H1 (cell line): ENCODE data around the gene ADAMTSL2. TPM values are rescaled to one million over a fixed set of nuclear protein-coding genes. Genes with fewer than 3 reads are reported as not detected.

Experiments used
- CTCF ChIA-PET: fragments of 300-600 bp; sonication (Branson Sonifier 250); formaldehyde crosslinking; loops from one replicate; lab custom pipeline; 2021; ENCODE audit not compliant: partially characterized antibody; lab: Charles Lee
- POLR2A ChIA-PET: fragments of 300-600 bp; sonication (Branson Sonifier 250); formaldehyde crosslinking; loops from one replicate; lab custom pipeline; 2021; ENCODE audit warnings: inconsistent platforms; ENCODE audit not compliant: partially characterized antibody; lab: Charles Lee
- DNase-seq, 2 experiments: peaks; one replicate each; pipeline versions ENCODE4 v3.0.0 to v3.0.0-alpha.2; 2010 to 2022; ENCODE audit warnings: low spot score in 2 of 2, low read depth in 1 of 2, mixed read lengths in 1 of 2
- FAIRE-seq: peaks from 2 replicates; lab custom pipeline; 2011; peaks lifted over from hg19 to GRCh38; lab: Jason Lieb, UNC
- H2AFZ ChIP-seq: 2 replicates; pipeline ENCODE4 v1.8.1; 2012; ENCODE audit warnings: low read length, inconsistent platforms
- H2AK5ac ChIP-seq: 2 replicates; pipeline ENCODE4 v1.6.1; 2013; ENCODE audit warnings: low read depth, low read length
- H2BK120ac ChIP-seq: replicated peaks from 2 replicates; pipeline ENCODE3; 2013; ENCODE audit warnings: low read depth, low read length, inconsistent platforms
- H2BK12ac ChIP-seq: 2 replicates; pipeline ENCODE4 v1.6.1; 2013; ENCODE audit warnings: low read depth, low read length
- H2BK15ac ChIP-seq: 2 replicates; pipeline ENCODE4 v1.6.1; 2013; ENCODE audit warnings: low read length
- H2BK20ac ChIP-seq: 2 replicates; pipeline ENCODE4 v1.6.1; 2013; ENCODE audit warnings: low read length
- H2BK5ac ChIP-seq: 2 replicates; pipeline ENCODE4 v1.6.1; 2013; ENCODE audit warnings: low read depth, low read length
- H3K14ac ChIP-seq: 2 replicates; pipeline ENCODE4 v1.6.1; 2013; ENCODE audit warnings: inconsistent platforms; ENCODE audit not compliant: insufficient read length
- H3K18ac ChIP-seq: 2 replicates; pipeline ENCODE4 v1.6.1; 2013; ENCODE audit warnings: low read length; ENCODE audit errors: extremely low read depth
- H3K23ac ChIP-seq: 2 replicates; pipeline ENCODE4 v1.6.1; 2013; ENCODE audit warnings: inconsistent platforms; ENCODE audit not compliant: insufficient read length
- H3K23me2 ChIP-seq: 2 replicates; pipeline ENCODE4 v1.6.1; 2013; ENCODE audit warnings: low read depth, low read length
- H3K27ac ChIP-seq: 2 replicates; pipeline ENCODE4 v1.6.1; 2011; ENCODE audit warnings: low read depth, low read length, inconsistent platforms
- H3K27me3 ChIP-seq, 4 experiments: replicated peaks in 1 of 4; 1 replicate in 1 of 4; 2 replicates in 3 of 4; pipeline versions ENCODE4 v1.6.1 to v1.8.1; 2011 to 2013; ENCODE audit warnings: low read length in 3 of 4, mild to moderate bottlenecking in 3 of 4, inconsistent platforms in 2 of 4, mixed read lengths in 2 of 4, moderate library complexity in 1 of 4; ENCODE audit not compliant: control insufficient read depth in 3 of 4, insufficient read depth in 3 of 4; ENCODE audit errors: extremely low read depth in 1 of 4
- H3K36me3 ChIP-seq, 4 experiments: 2 replicates each; pipeline versions ENCODE4 v1.6.1 to v1.8.1; 2011 to 2013; ENCODE audit warnings: mild to moderate bottlenecking in 4 of 4, low read length in 3 of 4, moderate library complexity in 2 of 4, control low read depth in 1 of 4, inconsistent platforms in 1 of 4; ENCODE audit not compliant: insufficient read depth in 4 of 4, control insufficient read depth in 2 of 4
- H3K4ac ChIP-seq: replicated peaks from 2 replicates; pipeline ENCODE3; 2013; ENCODE audit warnings: low read length, low read depth, mixed read lengths, inconsistent platforms; ENCODE audit not compliant: insufficient read length
- H3K4me1 ChIP-seq, 4 experiments: replicated peaks in 1 of 4; 1 replicate in 1 of 4; 2 replicates in 3 of 4; pipeline versions ENCODE4 v1.6.1 to v1.8.1; 2011 to 2013; ENCODE audit warnings: low read length in 3 of 4, inconsistent platforms in 2 of 4, mixed read lengths in 1 of 4; ENCODE audit not compliant: insufficient read depth in 4 of 4, control insufficient read depth in 3 of 4
- H3K4me2 ChIP-seq, 2 experiments: 2 replicates each; pipeline versions ENCODE4 v1.6.1 to v1.8.1; 2011 to 2013; ENCODE audit warnings: low read depth in 2 of 2, low read length in 2 of 2, control low read depth in 1 of 2, inconsistent platforms in 1 of 2, mild to moderate bottlenecking in 1 of 2; ENCODE audit not compliant: insufficient read depth in 1 of 2
- H3K4me3 ChIP-seq, 4 experiments: fragments of 200-600, 300-600 bp in 1 of 4; sonication (generic), shearing (Covaris generic), sonication (Bioruptor Twin) in 1 of 4; 2 replicates each; pipeline versions ENCODE4 v1.5.1 to v1.8.1; 2011 to 2016; ENCODE audit warnings: low read length in 4 of 4, low read depth in 3 of 4, control low read depth in 2 of 4, inconsistent platforms in 2 of 4, mild to moderate bottlenecking in 2 of 4, mixed read lengths in 1 of 4, moderate library complexity in 1 of 4; ENCODE audit not compliant: insufficient read depth in 2 of 4; ENCODE audit errors: extremely low read depth in 1 of 4
- H3K56ac ChIP-seq: replicated peaks from 2 replicates; pipeline ENCODE3; 2013; ENCODE audit warnings: low read depth, mild to moderate bottlenecking, mixed read lengths, low read length, inconsistent platforms; ENCODE audit not compliant: insufficient read length
- H3K79me1 ChIP-seq: 2 replicates; pipeline ENCODE4 v1.6.1; 2013; ENCODE audit warnings: low read depth, low read length, control low read depth
- H3K79me2 ChIP-seq, 2 experiments: 2 replicates each; pipeline versions ENCODE4 v1.6.1 to v1.8.1; 2012 to 2013; ENCODE audit warnings: low read length in 2 of 2, mild to moderate bottlenecking in 2 of 2, inconsistent platforms in 1 of 2; ENCODE audit not compliant: insufficient read depth in 2 of 2, control insufficient read depth in 1 of 2
- H3K9ac ChIP-seq, 4 experiments: replicated peaks in 1 of 4; 1 replicate in 1 of 4; 2 replicates in 3 of 4; pipeline versions ENCODE4 v1.6.1 to v1.8.1; 2011 to 2013; ENCODE audit warnings: low read depth in 3 of 4, low read length in 3 of 4, control low read depth in 2 of 4, mild to moderate bottlenecking in 2 of 4, moderate library complexity in 2 of 4, inconsistent platforms in 1 of 4; ENCODE audit errors: extremely low read depth in 1 of 4
- H3K9me3 ChIP-seq, 2 experiments: 2 replicates each; pipeline versions ENCODE4 v1.6.1 to v1.8.1; 2012 to 2013; ENCODE audit warnings: mild to moderate bottlenecking in 2 of 2, moderate library complexity in 2 of 2, control low read depth in 1 of 2, inconsistent platforms in 1 of 2, low read depth in 1 of 2, low read length in 1 of 2, mixed read lengths in 1 of 2; ENCODE audit not compliant: insufficient read depth in 2 of 2
- H4K20me1 ChIP-seq, 2 experiments: replicated peaks in 1 of 2; 2 replicates each; pipeline versions ENCODE3 to v1.8.1; 2011 to 2013; ENCODE audit warnings: inconsistent platforms in 2 of 2, low read length in 2 of 2, mild to moderate bottlenecking in 1 of 2; ENCODE audit not compliant: insufficient read depth in 2 of 2, control insufficient read depth in 1 of 2
- H4K5ac ChIP-seq: 2 replicates; pipeline ENCODE4 v1.6.1; 2013; ENCODE audit warnings: low read length, low read depth, mixed read lengths, inconsistent platforms; ENCODE audit not compliant: insufficient read length
- H4K8ac ChIP-seq: 2 replicates; pipeline ENCODE4 v1.8.0; 2013; ENCODE audit warnings: mild to moderate bottlenecking, moderate library complexity, low read length, inconsistent platforms; ENCODE audit not compliant: insufficient read depth; ENCODE audit errors: extremely low read depth
- H4K91ac ChIP-seq: replicated peaks from 2 replicates; pipeline ENCODE3; 2013; ENCODE audit warnings: low read length, mixed read lengths, inconsistent platforms; ENCODE audit not compliant: insufficient read length
- CEBPB ChIP-seq: IDR thresholded peaks from 2 replicates; pipeline ENCODE4 v1.6.1; 2012; ENCODE audit warnings: low read depth, low read length
- NRF1 ChIP-seq: IDR thresholded peaks from 2 replicates; pipeline ENCODE4 v1.6.1; 2011; ENCODE audit warnings: mild to moderate bottlenecking, low read depth, low read length, improper control_type of control experiment
- POLR2A ChIP-seq, 2 experiments: IDR thresholded peaks; 1 replicate in 1 of 2; 2 replicates in 1 of 2; pipeline ENCODE4 v1.6.1; 2011; ENCODE audit warnings: low read depth in 2 of 2, low read length in 2 of 2, mild to moderate bottlenecking in 2 of 2; ENCODE audit errors: control extremely low read depth in 1 of 2
- POLR2AphosphoS5 ChIP-seq: IDR thresholded peaks from 2 replicates; pipeline ENCODE4 v1.6.1; 2011; ENCODE audit warnings: low read depth, low read length
- RBBP5 ChIP-seq: IDR thresholded peaks from 2 replicates; pipeline ENCODE4 v1.7.1; 2012; ENCODE audit warnings: low read depth, mild to moderate bottlenecking, inconsistent platforms, low read length, moderate library complexity, borderline replicate concordance
- RXRA ChIP-seq: IDR thresholded peaks from 2 replicates; pipeline ENCODE4 v1.6.1; 2011; ENCODE audit warnings: low read depth, mild to moderate bottlenecking, low read length, moderate library complexity; ENCODE audit not compliant: insufficient read depth
- SRF ChIP-seq: IDR thresholded peaks from 2 replicates; pipeline ENCODE4 v1.6.1; 2011; ENCODE audit warnings: mild to moderate bottlenecking, low read depth, low read length, moderate library complexity
- TAF7 ChIP-seq: optimal IDR thresholded peaks from 2 replicates; pipeline ENCODE3; 2011; ENCODE audit warnings: low read depth, mild to moderate bottlenecking, inconsistent platforms, low read length, moderate library complexity, borderline replicate concordance
- YY1 ChIP-seq: IDR thresholded peaks from 2 replicates; pipeline ENCODE4 v1.6.1; 2011; ENCODE audit warnings: low read depth, mild to moderate bottlenecking, low read length
- WGBS, 2 experiments: shearing (Covaris generic) in 1 of 2; methylation state at CpG; one replicate each; pipeline versions ENCODE4 v1.1.6 to v1.1.7; 2013 to 2015; ENCODE audit warnings: low lambda C conversion rate in 2 of 2, mixed read lengths in 2 of 2, inconsistent platforms in 1 of 2, low coverage in 1 of 2, missing lambda C conversion rate in 1 of 2; ENCODE audit not compliant: insufficient replicate concordance in 2 of 2, insufficient coverage in 1 of 2, insufficient read length in 1 of 2; ENCODE audit errors: extremely low coverage in 1 of 2, missing lambda C conversion rate in 1 of 2; 5-methylcytosine and 5-hydroxymethylcytosine counted together
- polyA plus RNA-seq, 7 experiments: library from polyadenylated mRNA; depleted of rRNA in 3 of 7; stranded (reverse) in 5 of 7; unstranded in 2 of 7; fragments of >200 nt in 5 of 7; fragments of 200-250 nt in 2 of 7; gene quantifications; 1 replicate in 5 of 7; 2 replicates in 1 of 7; 4 replicates in 1 of 7; pipeline versions ENCODE4 v1.2.1 to v1.2.3, GENCODE V29; 2011 to 2013; ENCODE audit warnings: missing spikeins in 2 of 7, mixed read lengths in 2 of 7
- total RNA-seq: library from RNA; stranded (reverse); fragmentation: NEBNext Ultra II Directional; extraction: Animal tissue kit (Norgen Biotek cat#: 25700); gene quantifications from 2 replicates; pipeline ENCODE4 v1.2.1, GENCODE V29; 2021

The ADAMTSL2 gene
- total and polyA plus RNA-seq, 2 of the 8 experiments (the other 6 are each of a cell fraction or from before 2014, with no cell fraction given) = 0.74 to 0.76 TPM

- TF ChIP-seq CEBPB = no peak
- no peak for TF ChIP-seq POLR2AphosphoS5
- TF ChIP-seq NRF1 = no peak
- TF ChIP-seq YY1 = no peak
- TF ChIP-seq RBBP5 = no peak
- no peak for TF ChIP-seq RXRA
- no peak for TF ChIP-seq SRF
- TF ChIP-seq POLR2A (IDR thresholded peaks at IDR 0.05; ENCODE audit: control extremely low read depth in 1 of 2, low read depth in 2 of 2, low read length in 2 of 2) = no peak
- no peak for TF ChIP-seq TAF7
- FAIRE-seq (no peak), DNase-seq (no peak)
- Histone ChIP-seq H3K79me1 (no peaks in the 10 kb centered on the region; the same call in 1 of the 2 replicates), H4K5ac (no peak overlapping the region), H4K20me1 (peaks cover 0 to 1% of the 10 kb centered on the region in 2 experiments), H3K9me3 (no peaks in the 10 kb centered on the region), H2AFZ (no peak overlapping the region), H3K4me3 (no peak overlapping the region), H3K56ac (no peak overlapping the region), H2BK15ac (0 out of 2 replicates have a peak overlapping the region, but pooled peaks have one; percentile 61), H3K9ac (no peak overlapping the region), H2BK20ac (no peak overlapping the region), H4K8ac (no peak overlapping the region), H2AK5ac (no peak overlapping the region), H3K27ac (no peak overlapping the region), H3K18ac (no peak overlapping the region), H3K14ac (no peak overlapping the region), H3K27me3 (no peaks in the 10 kb centered on the region), H3K4me2 (no peak overlapping the region), H3K23ac (no peak overlapping the region), H3K79me2 (no peaks in the 10 kb centered on the region), H2BK120ac (no peak overlapping the region), H2BK5ac (no peak overlapping the region), H2BK12ac (no peak overlapping the region), H3K4me1 (peaks cover 6 to 12% (median 8%) of the 10 kb centered on the region in 4 experiments; a peak in 6 of 7 replicates), H3K36me3 (no peaks in the 10 kb centered on the region), H3K4ac (no peak overlapping the region), H4K91ac (no peak overlapping the region), H3K23me2 (no peaks in the 10 kb centered on the region)
- WGBS, 2 experiments = 89% methylated on average over 4 of the region's 5 CpGs; no CpG with 5 or more reads in 1 of the 2 experiments
- CTCF ChIA-PET = interaction anchor here (0.7 to 4.6 kb wide), 12 partner anchors 10 to 171 kb away, joined by 3 to 26 read pairs (median 4); no protein-coding TSS in a partner anchor
- POLR2A ChIA-PET = interaction anchor here (0.9 to 1.3 kb wide), 2 partner anchors 17 to 209 kb away, joined by 3 read pairs; partner anchors contain the start of genes MED22 and RPL7A
These were observed 21.9 kb downstream of the ADAMTSL2 start for GRCh38 chr9:133556354-133556753.
